Sigmoid colon (tissue), 4 donors: Measurements from ENCODE around the gene C1orf198.

Experiments
- CTCF ChIP-seq, 4 experiments: fragments of 450-650 bp in 3 of 4; fragments of 200-600 bp in 1 of 4; IDR thresholded peaks; one replicate each; pipeline ENCODE4 v1.5.1; 2016 to 2019; ENCODE audit warnings: antibody characterized with exemption in 4 of 4, mild to moderate bottlenecking in 3 of 4, moderate library complexity in 2 of 4
- EP300 ChIP-seq, 4 donors: sonication (generic); formaldehyde crosslinking; IDR thresholded peaks; one replicate each; pipeline ENCODE4 v1.6.1; 2017; ENCODE audit warnings: antibody characterized with exemption in 4 of 4

GRCh38 chr1:230788561-230789275 is 79.6 kb downstream of the C1orf198 start:
- TF ChIP-seq CTCF (IDR thresholded peaks at IDR 0.05) (no peak), EP300 (IDR thresholded peaks at IDR 0.05) (no peak)
